Activated CD4-positive, alpha-beta T cell treated with anti-CD3 and anti-CD28 coated beads for 48 hours (primary cell): ENCODE measurements around the gene GRHPR.
"Not testable (repeated sequence)": the region's sequence is repeated elsewhere in the genome, so short reads cannot be mapped to it uniquely, and the experiment has no call there.

Experiments
- DNase-seq: peaks from one replicate; pipeline ENCODE4 v3.0.0-alpha.2; 2020

Gene GRHPR

GRCh38 chr9:37422289-37423104 is at the start of gene GRHPR:
Gene GRHPR (plus strand): TSS chr9:37422696. CDS start chr9:37422751, 55 bp downstream.
- DNase-seq = peak; percentile 94

- DNase-seq = no peak
Measured at GRCh38 chr9:37372839-37373238, 49.7 kb upstream of the GRHPR start.

GRCh38 chr9:37373621-37374020 is 48.9 kb upstream of the GRHPR start:
- no peak for DNase-seq

GRCh38 chr9:37374892-37375291 is 47.6 kb upstream of the GRHPR start:
- DNase-seq = no peak

GRCh38 chr9:37377688-37378612 is 44.5 kb upstream of the GRHPR start:
- DNase-seq = no peak

- DNase-seq = no peak
Measured at GRCh38 chr9:37378613-37379004, 43.9 kb upstream of the GRHPR start.

GRCh38 chr9:37379835-37380234 is 42.7 kb upstream of the GRHPR start:
- no peak for DNase-seq

- no peak for DNase-seq
Measured at GRCh38 chr9:37380570-37380969, 41.9 kb upstream of the GRHPR start.

GRCh38 chr9:37381094-37381741 is 41.3 kb upstream of the GRHPR start:
- DNase-seq = no peak

GRCh38 chr9:37382161-37382981 is 40.1 kb upstream of the GRHPR start:
- DNase-seq = no peak

- no peak for DNase-seq
Measured at GRCh38 chr9:37382982-37383357, 39.5 kb upstream of the GRHPR start.

GRCh38 chr9:37383393-37383792 is 39.1 kb upstream of the GRHPR start:
- DNase-seq = no peak

GRCh38 chr9:37383876-37384746 is 38.4 kb upstream of the GRHPR start:
- no peak for DNase-seq

GRCh38 chr9:37385286-37385685 is 37.2 kb upstream of the GRHPR start:
- DNase-seq = no peak

GRCh38 chr9:37386988-37387387 is 35.5 kb upstream of the GRHPR start:
- no peak for DNase-seq

GRCh38 chr9:37390759-37391158 is 31.7 kb upstream of the GRHPR start:
- peak; percentile 53 for DNase-seq

- no peak for DNase-seq
Measured at GRCh38 chr9:37392272-37392671, 30.2 kb upstream of the GRHPR start.

- DNase-seq = no peak
Measured at GRCh38 chr9:37395229-37395628, 27.3 kb upstream of the GRHPR start.

GRCh38 chr9:37395663-37396062 is 26.8 kb upstream of the GRHPR start:
- DNase-seq = no peak

- not testable (repeated sequence) for DNase-seq
Measured at GRCh38 chr9:37397948-37398347, 24.5 kb upstream of the GRHPR start.

GRCh38 chr9:37398464-37399025 is 24.0 kb upstream of the GRHPR start:
- DNase-seq = no peak
